Mesothelial cell of epicardium (in vitro differentiated cells): Measurements from ENCODE around the gene STXBP5. TPM values are rescaled to one million over a fixed set of nuclear protein-coding genes. Genes with fewer than 3 reads are reported as not detected.

Experiments used
- DNase-seq, 2 experiments: peaks; one replicate each; pipeline ENCODE4 v3.0.0; 2021; ENCODE audit warnings: low spot score in 2 of 2; ENCODE audit not compliant: unreplicated experiment in 2 of 2
- H3K27ac Mint-ChIP-seq: 2 replicates; pipeline ENCODE4 v1.8.0; 2021; ENCODE audit warnings: mixed read lengths
- H3K27me3 Mint-ChIP-seq: 2 replicates; pipeline ENCODE4 v1.8.0; 2021; ENCODE audit warnings: low read depth, mixed read lengths
- H3K36me3 Mint-ChIP-seq: 2 replicates; pipeline ENCODE4 v1.8.0; 2021; ENCODE audit warnings: mixed read lengths
- H3K4me1 Mint-ChIP-seq: 2 replicates; pipeline ENCODE4 v1.8.0; 2021; ENCODE audit warnings: mixed read lengths
- H3K4me3 Mint-ChIP-seq: 2 replicates; pipeline ENCODE4 v1.8.0; 2021; ENCODE audit warnings: mild to moderate bottlenecking, moderate library complexity, mixed read lengths
- H3K9me3 Mint-ChIP-seq: 2 replicates; pipeline ENCODE4 v1.8.0; 2021; ENCODE audit warnings: mixed read lengths
- CTCF ChIP-seq: fragments of 200-600 bp; sonication (generic); IDR thresholded peaks from one replicate; pipeline ENCODE4 v1.5.0; 2021; ENCODE audit warnings: antibody characterized with exemption; ENCODE audit not compliant: unreplicated experiment
- total RNA-seq: library from RNA; stranded (reverse); gene quantifications from 3 replicates; pipeline ENCODE4 v1.2.1, GENCODE V29; 2021

Gene STXBP5
- total RNA-seq, 1 donor from 2014 or later, result 22.0 TPM

- Mint-ChIP-seq H3K9me3 (peaks cover 10% of the 10 kb centered on the region), H3K4me3 (no peak overlapping the region), H3K36me3 (peaks cover 35% of the 10 kb centered on the region), H3K27me3 (no peaks in the 10 kb centered on the region), H3K4me1 (peaks cover 6% of the 10 kb centered on the region), H3K27ac (no peak overlapping the region)
- DNase-seq, result no peak
- no peak for TF ChIP-seq CTCF
Observed at GRCh38 chr6:147279427-147279826, 75.2 kb downstream of the STXBP5 start.

DNA sequence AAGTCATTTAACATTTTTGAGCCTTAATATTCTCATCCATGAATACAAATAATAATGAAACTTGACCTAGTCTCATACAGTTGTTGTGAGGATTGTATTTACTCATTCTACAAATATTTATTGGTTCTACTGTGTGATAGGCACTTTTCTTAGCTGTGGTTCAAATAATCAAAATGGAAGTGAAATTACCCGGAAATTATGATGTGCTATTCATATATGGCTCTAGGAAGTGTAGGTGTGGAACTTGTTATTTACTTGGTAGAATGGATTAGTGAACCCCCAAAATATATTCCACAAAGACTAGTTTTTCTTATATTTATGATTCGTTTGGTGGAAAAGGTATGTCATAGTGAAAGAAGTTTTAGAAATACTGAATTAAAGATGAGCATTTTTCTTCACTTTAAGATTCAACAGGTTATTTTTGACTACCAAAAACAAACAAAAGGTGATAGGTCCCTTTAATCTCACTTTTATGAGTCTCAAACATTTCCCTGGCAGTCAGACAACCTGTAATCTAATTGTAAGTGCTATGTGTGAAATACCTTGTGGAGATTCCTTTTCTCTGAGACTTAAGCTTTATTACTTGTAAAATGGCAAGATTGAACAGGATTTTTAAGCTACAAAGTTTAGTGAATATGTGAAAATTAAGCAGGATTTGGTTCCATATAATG, 77.8 kb downstream of the STXBP5 start:
- H3K4me3 Mint-ChIP-seq, result no peak overlapping the region
- H3K36me3 Mint-ChIP-seq, result peaks cover 33% of the 10 kb centered on the region
- no peak overlapping the region for H3K27ac Mint-ChIP-seq
- peaks cover 11% of the 10 kb centered on the region for H3K4me1 Mint-ChIP-seq
- no peaks in the 10 kb centered on the region for H3K27me3 Mint-ChIP-seq
- no peak for DNase-seq
- peaks cover 10% of the 10 kb centered on the region for H3K9me3 Mint-ChIP-seq
- no peak for TF ChIP-seq CTCF

DNA sequence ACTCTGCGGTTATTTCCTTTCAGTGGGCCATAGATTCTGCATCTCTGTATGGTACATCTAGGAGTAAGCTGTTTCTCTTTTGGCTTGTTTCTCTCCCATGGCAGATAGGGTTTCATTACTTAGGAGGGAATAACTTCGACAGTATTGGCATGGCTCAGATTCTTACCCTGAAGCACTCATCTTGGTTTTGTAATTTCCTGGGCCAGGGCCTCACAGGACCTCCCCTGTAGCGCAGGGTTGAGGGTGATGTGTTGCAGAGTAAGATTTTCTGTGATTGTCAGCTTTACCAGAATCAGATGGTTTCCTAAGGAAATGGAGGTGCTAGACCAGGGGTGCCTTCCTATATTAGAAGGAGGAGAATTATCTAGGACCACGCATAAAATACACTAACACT, 78.3 kb downstream of the STXBP5 start:
- Mint-ChIP-seq H3K27ac (no peak overlapping the region), H3K36me3 (peaks cover 31% of the 10 kb centered on the region), H3K4me1 (peaks cover 11% of the 10 kb centered on the region), H3K27me3 (no peaks in the 10 kb centered on the region), H3K4me3 (no peak overlapping the region), H3K9me3 (peaks cover 10% of the 10 kb centered on the region)
- no peak for DNase-seq
- TF ChIP-seq CTCF, result no peak

- peaks cover 10% of the 10 kb centered on the region for H3K9me3 Mint-ChIP-seq
- no peak for DNase-seq
- H3K36me3 Mint-ChIP-seq, result peaks cover 32% of the 10 kb centered on the region
- peak overlapping the region; percentile 2 for H3K27ac Mint-ChIP-seq
- no peaks in the 10 kb centered on the region for H3K27me3 Mint-ChIP-seq
- TF ChIP-seq CTCF, result no peak
- no peak overlapping the region for H3K4me3 Mint-ChIP-seq
- H3K4me1 Mint-ChIP-seq, result peaks cover 11% of the 10 kb centered on the region
Observed at GRCh38 chr6:147283460-147283859, 79.2 kb downstream of the STXBP5 start.

DNA sequence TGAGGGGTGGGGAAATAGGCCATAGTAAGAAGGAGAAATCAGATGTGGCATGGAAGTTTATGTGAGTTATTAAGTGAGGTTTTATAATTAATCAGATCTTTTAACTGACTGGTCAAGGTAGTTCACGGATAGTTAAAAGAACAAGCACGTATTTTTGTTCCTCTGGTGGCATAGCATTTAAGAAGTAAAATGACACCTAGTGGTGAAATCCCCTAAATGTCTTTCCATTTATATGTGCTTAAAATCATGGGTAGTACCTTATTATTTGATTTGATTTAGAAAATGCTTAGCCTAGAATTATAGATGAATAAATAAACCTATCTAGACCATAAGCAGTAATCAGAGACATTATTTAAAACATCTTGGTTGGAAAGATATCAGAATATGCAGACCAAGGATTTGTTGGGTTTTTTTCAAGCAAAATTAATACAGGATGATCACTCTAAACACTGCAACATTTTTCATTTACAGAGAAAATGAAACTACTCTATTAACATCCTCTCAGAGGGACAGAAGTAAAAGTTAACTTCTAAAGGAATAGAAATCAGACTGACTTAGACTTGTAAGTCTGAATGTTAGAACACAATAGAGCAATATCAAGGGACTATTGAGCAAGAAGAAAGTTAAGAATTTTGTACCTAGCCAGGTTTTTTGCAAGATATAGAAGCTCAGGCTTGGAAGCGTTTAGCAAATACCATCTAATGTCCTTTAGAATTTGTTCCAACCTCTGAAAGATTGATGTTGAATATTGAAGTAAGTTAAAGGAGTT, 81.1 kb downstream of the STXBP5 start:
- peaks cover 21% of the 10 kb centered on the region for H3K36me3 Mint-ChIP-seq
- H3K4me3 Mint-ChIP-seq, result no peak overlapping the region
- peaks cover 11% of the 10 kb centered on the region for H3K4me1 Mint-ChIP-seq
- H3K27ac Mint-ChIP-seq, result no peak overlapping the region
- H3K27me3 Mint-ChIP-seq, result no peaks in the 10 kb centered on the region
- peak; percentile 60 for TF ChIP-seq CTCF
- no peak for DNase-seq
- H3K9me3 Mint-ChIP-seq, result no peaks in the 10 kb centered on the region
